Stimulated activated CD8-positive, alpha-beta memory T cell treated with anti-CD3 and anti-CD28 coated beads, Interleukin-4, amount 100 ng/mL, for 1 hour (primary cell): ENCODE results near the gene CHN1.

Source experiments
- DNase-seq, 2 donors: peaks; one replicate each; pipeline ENCODE4 v3.0.0-alpha.2; 2020; ENCODE audit warnings: low read depth in 2 of 2, low spot score in 1 of 2

CHN1 gene

DNA sequence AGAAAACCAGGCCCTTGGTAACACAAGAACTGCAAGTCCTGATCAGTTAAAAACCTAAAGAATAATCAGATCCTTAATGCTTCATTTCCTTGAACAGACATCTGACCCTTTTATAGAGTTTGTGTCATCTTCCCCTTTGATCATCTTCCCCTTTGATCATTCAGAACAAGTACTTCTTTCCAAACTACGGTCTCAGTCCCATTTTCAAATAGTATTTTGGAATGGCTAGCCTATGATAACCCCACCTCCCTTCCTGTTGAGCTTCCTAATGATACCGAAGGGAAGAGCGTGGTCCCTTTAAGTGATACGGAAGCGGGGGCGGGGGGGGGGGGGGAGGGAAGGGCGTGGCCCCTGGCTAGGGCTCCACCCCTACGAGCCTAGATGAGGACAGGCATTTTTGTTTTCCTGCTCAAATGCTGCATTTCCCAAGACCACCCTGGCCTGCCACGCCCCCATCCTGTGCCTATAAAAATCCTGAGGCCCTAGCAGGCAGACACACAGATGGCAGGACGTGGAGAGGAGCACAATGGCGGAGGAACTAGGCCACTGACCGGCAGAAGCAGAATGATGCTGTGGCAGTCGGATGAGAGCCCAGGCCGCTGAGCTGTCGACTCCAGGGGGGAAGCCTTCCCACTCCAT is 216.8 kb downstream of the CHN1 start:
- no peak for DNase-seq

DNA sequence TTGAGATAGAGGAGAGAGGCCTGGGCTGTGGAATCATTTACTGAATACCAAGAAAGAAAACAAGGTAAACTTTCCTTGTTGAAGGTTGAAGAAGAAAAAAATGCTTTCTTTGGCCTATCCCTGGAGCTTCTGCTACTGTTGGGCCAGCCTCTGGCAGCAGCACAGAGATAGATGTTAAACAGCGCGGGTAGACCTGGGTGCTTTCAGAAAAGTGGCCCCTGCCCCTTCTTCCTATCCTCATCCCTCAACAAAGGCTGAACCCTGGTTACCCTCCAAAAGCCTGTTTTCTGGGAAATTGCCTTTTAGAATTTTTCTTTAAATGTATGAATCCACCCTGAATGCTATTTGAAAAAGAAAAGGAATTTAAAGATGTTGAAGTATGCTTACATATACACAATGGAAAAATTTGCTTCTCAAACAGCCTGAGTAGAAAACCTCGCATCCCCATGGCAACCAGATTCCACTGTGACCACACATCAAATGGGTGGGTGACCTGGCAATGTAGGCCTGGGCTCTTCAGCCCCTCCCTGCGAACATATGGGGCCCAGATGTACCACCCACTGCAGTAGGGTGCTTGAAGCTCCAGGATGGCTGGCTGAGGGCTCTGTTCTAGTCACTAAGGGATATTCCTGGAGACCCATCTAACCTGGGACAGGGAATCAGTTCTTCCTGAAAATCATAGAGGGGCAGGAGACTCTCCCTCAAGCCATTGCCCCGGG is 217.5 kb downstream of the CHN1 start:
- DNase-seq, result no peak

DNA sequence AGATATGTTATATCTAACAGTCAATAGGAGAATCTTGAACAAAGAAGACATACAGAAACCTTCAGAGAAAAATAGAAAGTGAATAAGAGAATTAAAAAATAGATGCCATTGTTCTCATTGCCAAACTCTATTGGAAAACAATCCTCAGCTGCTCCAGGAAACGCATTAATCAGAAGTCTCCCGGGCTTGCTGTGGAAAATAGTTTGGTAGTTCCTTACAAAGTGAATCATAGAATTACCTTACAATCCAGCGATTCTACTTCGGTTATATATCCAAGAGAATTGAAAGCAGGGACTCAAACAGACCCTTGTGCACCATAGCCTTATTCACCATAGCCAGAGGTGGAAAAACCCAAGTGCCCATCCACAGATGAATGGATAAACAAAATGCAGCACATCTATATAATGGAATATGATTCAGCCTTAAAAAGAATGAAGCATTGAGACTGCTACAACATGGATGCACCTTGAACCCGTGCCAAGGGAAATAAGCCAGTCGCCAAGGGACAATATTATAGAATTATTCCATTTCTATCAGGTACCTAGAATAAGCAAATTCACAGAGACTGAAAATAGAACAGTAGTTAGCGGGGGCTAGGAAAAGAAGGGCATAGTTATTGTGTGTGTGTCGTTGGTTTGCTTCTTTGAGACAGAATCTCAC is 219.0 kb downstream of the CHN1 start:
- no peak for DNase-seq

DNA sequence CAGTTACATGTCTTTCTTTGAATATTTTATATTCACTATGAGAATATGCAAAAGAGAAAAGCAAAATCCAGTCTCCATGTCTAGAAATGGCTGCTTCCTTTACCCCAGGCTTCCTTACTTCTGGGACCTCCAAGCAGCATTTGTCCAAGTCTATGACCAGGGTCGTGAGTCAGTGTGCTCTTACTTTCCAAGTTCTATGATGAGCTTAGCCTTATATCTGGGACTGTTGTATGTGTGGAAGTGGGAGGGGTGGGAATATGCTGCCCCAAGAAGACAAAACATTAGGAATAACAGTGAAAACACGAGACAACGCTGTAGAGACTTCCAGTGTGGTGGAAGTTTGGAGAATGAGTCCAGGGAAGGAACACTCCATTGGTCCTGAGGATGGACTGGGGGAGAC is 219.7 kb downstream of the CHN1 start:
- DNase-seq, result no peak

DNA sequence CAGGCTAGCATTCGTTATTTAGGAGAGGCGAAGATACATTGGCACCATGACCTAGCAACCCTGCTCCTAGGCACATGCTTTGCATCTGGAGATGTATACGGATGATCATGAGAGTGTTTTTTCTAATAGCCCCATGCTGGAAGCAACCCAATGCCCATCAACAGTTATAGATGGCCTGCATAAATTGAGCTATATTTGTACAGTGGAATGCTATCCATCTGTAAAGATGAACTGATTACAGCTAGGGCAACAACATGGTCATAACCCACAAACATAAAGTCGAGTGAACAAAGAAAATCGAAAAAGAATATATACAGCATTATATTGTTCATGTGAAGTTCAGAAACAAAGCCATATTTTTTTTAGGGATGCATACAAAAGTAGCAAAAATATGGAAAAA is 220.3 kb downstream of the CHN1 start:
- no peak for DNase-seq

DNA sequence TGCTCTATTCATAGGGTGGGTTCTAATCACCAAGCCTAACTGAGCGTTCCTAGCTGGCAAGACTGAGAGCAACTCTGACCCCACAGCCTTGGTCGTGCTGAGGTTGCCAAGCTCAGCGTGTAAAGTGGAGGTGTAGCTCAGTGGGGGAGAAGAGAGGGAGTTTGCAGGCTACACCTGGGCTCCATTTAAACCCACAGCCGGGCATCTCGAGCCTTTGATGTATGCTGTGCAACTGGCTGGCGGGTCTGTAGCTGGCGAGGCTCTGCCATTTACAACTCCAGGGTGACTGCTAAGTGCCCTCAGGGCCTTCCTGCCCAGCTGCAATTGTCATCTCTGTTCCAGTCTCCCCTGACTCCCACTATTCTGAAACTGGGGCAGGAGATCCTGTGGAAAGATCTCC is 220.9 kb downstream of the CHN1 start:
- DNase-seq, result no peak

DNA sequence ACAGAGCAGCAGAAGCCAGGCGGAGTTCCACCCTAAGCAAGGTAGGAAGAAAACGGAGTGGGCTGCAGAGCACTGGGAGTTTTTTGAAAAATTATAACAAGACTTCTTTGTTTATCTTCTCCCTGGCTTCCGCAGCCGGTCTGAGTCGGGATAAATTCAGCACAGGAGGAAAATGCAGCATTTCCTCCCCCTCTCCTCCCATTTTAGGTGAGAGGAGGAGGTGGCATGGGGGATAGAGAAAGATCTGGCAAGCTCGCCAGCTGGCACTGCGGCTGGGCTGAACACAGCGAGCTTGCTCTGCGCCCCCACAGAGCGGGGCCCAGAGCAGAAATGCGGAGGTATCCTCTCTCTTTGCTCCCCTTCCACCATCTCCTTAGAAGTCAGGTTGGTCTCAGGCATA is 223.2 kb downstream of the CHN1 start:
- no peak for DNase-seq

DNA sequence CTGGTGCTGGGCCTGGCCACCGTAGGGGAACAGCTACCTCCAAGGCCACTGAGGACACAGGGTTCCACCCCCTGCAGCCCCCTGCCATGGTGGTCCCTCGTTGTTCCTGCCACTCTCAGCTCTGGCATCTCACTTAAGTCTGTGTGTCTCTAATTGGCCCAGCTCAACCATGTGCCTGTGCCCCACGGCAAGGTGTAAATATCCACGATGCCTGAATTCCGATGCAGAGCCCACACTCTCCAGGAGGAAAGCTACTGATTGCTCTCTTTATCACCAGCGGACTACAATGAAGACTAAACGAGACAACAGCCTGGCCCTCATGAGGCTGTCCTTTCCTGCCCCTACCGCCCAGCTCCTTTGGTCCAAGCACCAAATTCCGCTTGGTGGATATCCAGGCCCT is 223.9 kb downstream of the CHN1 start:
- DNase-seq, result no peak

DNA sequence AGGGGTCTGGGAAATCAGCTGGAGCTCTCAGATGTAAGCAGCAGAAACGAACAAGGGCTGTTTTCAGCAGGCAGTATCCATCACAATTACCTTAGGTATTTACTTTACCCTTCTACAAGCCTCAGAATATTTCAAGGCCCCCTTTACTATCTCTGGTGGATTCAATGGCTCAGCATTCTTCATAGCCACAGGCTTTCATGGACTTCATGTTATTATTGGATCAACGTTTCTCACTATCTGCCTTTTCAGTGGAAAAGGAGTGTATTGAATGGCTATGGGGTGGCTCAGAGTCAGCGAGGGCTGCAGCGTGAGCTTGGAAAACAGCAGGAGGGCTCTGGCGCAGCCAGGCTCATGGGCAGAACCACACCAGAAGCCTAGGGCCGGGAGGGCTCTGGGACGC is 224.3 kb downstream of the CHN1 start:
- no peak for DNase-seq

DNA sequence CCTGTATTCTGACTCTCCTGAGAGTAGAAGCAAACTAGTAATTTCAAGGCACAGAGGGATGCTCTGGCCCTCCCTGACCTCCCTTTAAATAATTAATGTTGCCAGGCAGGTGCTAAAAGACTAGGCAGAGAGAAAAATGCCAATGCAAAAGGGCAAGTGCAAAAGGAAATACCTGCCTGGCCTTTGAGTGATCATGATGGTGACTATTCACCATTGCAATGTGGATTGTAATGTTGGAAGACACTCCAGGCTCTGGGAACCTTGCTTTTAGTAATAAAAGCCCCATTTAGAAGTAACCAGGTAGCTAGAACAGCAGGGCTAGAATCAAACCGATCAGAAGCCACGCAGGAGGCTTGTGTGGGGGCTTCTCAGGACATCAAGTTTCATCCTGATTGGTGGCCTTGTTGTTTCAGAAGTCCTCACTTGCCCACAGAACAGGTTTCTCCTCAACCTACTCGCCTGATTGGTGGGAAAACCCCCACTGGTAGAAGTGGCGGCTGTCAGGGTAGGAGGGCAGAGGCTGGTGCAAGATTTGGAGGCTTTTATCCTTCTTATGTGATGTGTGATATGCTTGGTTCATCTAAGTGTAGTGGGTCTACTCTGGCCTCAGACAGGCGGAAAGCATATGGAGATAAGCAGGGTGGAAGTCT is 224.9 kb downstream of the CHN1 start:
- no peak for DNase-seq

DNA sequence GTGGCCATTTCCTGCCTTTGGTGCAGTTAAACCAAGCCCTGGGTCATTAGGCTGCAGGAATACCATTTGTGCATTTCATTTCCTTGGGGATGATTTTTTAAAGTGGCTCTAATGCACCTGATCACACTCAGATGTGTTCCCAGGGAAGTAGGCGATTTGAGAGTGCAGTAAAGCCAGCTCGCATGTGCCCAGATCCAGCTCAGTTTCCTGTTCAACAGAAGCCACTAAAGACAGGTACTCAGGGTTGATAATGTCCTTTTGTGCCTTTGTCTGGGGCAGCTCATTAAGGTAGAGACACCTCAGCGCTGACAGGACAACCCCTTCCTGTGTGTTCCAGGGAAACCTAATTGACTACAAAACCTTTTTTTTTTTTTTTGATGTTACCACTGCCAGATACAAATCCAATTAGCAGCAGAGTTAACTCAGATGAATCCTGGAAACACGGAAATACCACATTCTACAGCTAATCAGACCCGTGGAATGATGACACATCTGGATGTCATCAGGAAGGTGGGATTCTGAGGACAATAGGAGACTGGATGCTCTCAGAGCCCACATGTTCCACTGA is 225.7 kb downstream of the CHN1 start:
- DNase-seq, result no peak

DNA sequence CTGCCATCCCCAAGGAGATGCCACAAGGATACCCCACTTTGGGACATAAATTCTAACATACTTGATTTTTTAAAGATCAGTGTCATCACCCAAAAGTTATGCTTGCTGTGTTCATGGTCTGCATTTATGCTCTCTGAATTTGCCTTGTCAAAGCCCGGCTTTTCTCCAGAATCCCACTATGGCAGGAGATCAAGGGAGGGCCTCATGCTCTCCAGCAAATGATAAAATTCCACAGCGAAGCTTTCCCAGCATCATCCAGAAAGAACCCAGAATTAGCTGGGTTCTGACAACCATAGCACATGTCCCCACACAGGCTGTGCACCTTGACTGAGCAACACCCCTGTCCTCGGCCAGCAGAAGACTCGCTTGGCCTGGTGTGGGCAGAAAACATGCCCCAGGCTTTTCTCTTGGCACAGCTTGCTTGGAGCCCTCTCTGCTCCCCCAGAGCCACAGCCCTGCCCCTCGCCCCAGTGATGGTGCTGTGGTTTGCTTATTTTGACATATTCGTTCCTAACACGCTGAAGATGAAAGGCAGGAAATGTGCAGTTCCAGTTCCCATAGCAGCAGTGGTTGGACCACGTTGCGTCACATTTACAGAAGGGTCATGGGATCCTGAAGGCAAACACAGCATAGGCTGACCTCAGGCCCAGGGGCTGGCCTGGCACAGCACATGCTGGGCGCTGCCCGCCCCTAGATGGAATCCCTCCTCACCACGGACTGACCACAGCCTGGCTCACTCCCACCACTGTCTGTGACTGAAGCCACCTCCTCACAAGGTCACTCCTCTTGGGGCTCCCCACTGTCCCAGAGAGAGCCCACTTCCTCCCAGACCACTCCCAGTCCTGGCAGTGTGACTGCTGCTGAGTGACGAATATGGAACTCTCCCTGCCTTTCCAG is 226.8 kb downstream of the CHN1 start:
- DNase-seq, result peak; percentile 53 to 58

DNA sequence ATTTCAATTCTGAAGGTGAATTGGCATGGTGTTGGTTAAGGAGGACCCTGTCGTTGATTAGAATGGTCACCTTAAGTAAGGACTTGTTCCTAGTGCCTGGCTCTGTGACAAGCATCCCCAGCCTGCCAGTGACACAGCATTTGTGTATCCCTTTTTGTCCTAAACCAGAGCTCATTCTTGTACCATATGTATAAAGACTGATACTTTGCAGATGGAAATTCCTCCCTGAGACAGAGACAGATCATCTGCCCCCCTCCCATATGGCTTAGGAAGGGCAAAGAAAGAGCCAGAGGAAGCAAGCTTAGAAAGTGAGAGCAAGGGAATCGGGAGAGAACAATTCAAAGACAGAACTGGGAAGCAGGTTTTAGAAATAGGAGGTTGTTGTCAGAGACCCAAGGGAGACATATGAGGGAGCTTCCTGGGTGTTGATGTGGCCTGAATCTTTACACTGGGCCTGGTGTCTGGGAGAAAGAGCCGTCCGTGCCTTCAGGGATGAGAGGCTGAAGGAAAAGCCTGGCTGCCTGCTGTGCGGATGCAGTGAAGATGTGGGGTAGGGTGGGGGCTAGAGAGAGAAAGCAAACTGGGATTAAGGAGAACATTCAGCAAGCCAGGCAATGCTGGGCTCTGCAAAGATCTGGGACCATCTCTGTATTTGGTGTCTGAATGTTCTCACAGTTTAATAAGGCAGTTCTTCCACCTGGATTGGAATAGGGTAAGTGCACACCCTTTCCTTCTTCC is 227.7 kb downstream of the CHN1 start:
- DNase-seq, result no peak

DNA sequence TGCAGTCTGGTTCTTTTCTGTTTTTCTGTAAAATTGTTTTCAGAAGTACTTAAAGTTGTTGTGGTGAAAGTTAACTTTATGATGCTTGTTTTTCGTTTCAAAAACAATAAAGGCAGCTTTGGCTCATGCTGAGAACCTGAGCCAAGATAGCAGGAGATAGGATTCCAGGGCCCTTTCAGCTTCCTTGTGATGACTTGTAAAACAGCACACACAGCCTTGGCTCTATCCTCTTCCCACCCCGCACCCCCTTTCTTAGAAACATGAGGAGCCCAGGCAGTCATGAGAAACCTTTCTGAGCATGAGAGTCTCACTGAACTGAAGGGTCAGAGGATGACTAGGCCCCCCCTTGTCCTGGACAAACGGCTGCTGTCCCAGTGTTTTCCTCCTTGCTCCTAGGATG is 228.5 kb downstream of the CHN1 start:
- DNase-seq, result no peak

DNA sequence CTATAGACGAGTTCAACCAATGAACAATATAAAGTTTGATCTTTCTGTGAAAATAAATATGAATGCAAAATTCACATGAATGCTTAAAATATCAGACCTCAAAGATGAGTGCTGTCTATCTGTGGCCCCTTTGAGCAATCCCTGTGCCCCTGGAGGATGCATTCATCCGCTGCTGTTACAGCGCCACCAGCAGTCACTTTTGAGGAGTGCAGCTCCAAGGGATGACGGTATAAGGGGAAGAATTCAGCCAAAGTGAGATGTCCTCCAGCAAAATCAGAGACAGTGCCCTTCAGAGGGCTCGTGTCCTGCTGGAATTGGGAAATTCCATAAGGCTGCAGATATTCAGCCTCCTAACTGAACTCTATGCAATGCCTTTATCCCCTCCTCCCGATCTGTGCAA is 229.0 kb downstream of the CHN1 start:
- no peak for DNase-seq

DNA sequence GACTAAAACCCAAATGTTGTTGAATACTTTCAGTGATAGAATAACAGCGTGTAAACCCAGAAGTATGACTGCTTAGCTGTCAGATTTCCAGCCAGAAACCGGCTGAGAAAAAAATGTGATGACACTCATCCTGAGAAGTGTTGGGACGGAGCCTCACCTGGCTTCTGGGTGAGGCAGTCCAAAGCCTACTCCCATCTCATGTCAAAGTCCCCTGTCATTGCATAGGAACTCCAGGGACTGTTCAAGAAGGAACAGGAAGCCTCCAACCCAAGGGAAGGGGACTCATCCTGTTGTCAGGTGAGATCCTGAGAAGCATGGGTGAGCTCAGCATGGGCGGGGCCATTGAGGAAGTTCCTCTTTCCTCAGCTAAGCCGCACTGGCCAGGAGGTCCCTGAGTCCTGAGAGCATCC is 229.6 kb downstream of the CHN1 start:
- no peak for DNase-seq

DNA sequence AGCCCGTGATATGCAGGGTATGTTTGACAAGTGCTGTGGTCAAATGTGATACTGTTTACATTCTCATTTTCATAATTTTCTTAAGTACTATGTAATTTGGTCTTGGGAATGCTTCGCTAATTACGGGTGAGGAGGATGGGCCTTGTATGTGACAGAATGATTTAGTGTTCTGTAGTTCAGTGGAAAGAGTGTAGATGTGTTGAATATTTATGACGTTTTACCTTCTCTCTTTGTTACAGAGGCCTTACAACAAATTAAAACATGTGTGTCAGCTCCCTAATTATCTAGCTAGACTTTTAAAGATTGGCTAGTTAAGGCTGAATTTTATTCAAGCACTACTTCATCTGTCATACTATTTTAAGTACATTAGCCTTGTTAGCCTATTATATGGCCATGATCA is 230.3 kb downstream of the CHN1 start:
- DNase-seq, result no peak

DNA sequence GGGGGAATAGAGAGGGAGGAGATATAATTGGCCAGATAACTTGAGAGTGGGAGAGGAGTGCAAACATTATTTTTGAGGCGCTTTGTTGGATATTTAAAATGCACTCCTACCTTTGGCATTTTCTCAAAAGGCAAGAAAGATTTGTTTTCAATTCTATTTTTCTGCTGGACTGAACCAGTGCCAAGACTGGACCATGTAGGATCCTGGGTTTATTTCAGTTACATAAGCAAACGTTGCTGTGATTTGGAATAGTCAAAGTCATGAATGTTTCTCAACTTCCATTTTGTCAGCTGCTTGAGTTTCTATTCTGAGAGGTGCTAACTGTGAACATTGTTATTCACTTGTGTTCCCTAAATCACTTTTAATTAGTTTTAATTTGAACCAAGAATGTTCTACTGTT is 232.0 kb downstream of the CHN1 start:
- DNase-seq, result no peak

DNA sequence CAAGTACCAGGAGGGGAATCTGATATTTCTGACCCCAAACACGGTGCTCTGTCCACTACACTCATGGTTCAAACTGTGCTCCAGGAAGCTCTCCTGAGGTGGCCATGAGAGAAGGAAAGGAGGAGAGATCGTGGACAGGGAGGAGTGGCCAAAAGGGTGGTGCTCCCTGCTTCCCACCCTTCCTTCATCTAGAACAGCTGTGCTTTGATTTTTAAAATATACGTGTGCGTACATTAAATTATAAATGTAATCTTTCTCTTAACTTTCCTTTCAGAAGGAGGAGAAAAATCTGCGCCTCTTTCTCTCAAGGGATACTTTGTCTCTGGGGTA is 232.7 kb downstream of the CHN1 start:
- no peak for DNase-seq
